GM18526 (cell line): ENCODE data around the gene KANK3.

Experiments
- POLR2A ChIP-seq: IDR thresholded peaks from 3 replicates; pipeline ENCODE4 v1.6.1; 2011; ENCODE audit not compliant: insufficient read length; ENCODE audit errors: extremely low read depth

The KANK3 gene

DNA sequence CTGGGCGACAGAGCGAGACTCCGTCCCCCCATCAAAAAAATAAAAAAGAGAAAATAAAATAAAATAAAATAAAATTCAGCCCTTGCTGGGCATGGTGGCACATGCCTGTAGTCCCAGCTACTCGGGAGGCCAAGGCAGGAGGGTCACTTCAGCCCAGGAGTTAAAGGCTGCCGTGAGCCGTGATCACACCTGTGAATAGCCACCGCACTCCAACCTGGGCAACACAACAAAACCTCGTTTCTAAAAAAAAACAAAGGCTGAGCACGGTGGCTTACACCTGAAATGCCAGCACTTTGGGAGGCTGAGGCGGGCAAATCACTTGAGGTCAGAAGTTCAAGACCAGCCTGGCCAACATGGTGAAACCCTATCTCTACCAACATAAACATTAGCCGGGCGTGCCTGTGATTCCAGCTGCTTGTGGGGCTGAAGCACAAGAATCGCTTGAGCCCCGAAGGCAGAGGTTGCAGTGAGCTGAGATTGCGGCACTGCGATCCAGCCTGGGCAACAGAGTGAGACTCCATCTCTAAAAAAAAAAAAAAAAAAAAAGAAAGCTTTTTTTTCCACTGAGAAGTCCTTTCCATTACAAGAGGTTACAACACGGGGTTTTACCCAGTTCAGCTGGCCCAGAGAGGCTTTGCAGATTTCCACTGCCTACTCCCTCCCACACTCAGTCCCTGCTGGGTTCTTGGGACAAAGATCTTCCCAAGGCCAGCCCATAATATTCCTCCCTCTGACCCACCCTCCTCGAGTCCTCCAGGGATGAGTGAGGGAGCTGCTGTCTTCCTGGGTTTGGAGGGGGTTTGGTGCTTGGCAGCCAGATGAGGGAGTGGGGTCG is 27.3 kb upstream of the KANK3 start:
- TF ChIP-seq POLR2A: no peak

DNA sequence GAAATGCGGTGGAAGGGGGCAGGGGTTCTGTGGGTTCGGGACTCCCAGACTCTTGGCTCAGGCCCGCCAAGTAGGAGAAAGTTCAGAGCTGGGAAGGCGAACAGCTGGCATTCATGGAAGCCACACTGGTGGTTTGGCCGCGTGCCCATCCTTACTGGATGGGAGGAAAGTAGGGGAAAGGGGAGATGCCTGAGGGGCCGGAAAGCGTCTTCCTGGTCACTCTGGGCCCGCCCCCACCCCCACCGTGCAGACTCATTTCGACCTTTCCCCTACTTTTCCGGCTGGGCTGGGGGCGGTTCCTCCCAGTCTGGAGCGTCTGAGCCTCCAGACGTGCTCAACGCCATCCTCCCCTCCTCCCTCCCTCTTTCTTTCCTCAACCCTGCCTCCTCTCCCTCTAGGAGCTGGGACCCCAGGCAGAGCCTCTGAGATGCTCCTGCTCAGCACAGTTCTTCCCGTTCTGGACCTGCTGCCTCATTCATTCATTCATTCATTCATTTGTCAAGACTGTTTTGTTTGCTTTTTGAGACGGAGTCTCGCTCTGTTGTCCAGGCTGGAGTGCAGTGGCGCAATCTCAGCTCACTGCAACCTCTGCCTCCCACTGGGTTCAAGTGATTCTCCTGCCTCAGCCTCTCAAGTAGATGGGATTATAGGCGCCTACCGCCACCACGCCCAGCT is 24.4 kb upstream of the KANK3 start:
- no peak for TF ChIP-seq POLR2A

DNA sequence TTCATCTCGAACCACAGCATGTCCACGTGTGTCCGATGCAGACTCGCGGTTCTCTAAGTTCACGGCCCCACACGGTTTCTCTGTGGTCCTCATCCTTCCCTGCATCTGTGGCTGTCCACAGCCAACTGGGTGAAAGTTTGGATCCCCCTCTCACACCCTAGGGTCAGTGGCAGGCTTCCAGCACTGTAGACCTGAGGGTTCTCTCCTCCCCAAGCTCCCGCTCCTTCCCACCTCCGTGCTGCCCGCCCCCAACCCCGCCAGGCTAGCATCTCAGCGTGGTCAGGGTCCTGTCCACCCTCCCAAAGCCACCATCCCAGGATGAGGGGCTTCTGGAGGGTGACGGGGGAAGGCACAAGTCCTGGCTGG is 23.9 kb upstream of the KANK3 start:
- TF ChIP-seq POLR2A: no peak

DNA sequence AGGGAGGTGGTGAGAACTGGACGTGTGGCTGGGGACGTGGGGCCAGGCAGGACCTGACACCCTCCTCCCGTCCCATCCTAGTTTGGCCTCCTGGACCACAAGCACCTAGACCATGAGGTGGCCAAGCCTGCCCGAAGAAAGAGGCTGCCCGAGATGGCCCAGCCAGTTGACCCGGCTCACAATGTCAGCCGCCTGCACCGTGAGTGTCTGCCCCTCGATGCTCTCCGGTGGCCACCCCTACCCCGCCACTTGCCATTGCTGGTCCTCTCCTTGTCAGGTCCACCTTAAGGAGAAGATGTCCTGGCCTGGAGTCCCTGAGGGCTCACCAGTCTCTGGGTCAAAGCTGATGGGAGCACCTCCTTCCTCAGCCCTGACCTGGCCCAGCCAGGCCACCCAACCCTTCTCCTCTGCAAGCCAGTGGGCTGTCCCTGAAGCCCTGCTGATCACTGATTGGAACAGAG is 23.1 kb upstream of the KANK3 start:
- no peak for TF ChIP-seq POLR2A

DNA sequence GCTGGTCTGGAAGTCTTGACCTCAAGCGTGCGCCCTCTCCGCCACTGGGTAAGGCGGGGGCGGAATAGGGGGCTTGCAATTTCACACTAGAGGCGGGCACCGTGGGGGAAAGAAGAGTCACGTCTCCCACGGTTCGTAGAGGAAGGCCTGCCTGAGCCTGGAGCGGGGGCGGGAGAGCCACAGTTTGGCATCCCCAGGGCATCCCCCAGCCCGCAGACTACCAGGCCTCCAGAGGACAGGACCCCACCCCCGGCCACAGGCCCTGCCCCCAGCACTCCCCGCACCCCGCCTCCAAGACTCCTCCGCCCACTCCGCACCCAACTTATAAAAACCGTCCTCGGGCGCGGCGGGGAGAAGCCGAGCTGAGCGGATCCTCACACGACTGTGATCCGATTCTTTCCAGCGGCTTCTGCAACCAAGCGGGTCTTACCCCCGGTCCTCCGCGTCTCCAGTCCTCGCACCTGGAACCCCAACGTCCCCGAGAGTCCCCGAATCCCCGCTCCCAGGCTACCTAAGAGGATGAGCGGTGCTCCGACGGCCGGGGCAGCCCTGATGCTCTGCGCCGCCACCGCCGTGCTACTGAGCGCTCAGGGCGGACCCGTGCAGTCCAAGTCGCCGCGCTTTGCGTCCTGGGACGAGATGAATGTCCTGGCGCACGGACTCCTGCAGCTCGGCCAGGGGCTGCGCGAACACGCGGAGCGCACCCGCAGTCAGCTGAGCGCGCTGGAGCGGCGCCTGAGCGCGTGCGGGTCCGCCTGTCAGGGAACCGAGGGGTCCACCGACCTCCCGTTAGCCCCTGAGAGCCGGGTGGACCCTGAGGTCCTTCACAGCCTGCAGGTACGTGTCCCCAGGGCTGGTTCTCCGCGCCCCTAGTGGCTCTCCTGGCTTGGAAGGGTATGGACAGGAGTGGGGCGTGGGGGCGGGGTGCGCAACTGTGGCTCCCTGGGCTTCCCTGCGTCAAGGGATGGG is 21.0 kb upstream of the KANK3 start, which contains the start of gene ANGPTL4:
ANGPTL4 (plus strand) TSS at position 353 of the 969 bp plus-strand sequence; CDS start at position 520, 167 bp downstream.
- TF ChIP-seq POLR2A: no peak

DNA sequence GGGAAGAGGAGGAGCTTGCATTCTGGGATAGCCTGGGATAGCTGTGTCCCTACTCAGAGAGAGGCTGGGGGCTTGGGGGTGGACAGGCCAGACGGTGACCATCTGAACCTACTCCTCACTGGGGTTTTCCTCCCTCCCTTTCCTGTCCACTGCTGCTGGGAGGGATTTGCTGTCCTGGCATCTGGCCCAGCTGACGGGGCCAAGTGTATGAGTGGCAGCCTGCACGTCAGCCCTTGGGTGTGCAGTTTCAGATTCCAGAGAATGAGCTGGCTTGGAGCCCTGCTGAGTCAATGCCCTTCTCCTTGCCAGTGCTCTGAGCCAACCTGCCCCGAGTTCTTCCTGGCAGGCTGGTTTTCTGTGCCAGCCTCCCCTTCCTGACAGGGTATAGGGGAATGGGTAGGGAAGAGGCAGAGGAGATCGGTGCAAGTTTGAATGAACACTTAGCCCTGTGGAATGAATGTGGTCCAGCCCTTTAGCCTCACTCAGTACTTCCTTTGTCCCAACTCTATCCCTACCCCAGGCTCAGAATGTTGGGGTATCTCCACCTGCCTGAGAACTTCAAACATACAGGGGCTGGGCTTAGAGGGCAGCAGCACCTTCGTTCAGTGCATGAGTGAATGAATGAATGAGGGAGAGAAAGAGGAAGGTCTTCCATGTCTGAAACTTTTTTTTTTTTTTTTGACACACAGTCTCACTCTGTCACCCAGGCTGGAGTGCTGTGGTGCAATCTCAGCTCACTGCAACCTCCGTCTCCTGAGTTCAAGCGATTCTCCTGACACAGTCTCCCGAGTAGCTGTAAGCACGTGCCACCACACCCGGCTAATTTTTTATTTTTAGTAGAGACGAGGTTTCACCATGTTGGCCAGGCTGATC is 19.1 kb upstream of the KANK3 start:
- no peak for TF ChIP-seq POLR2A

DNA sequence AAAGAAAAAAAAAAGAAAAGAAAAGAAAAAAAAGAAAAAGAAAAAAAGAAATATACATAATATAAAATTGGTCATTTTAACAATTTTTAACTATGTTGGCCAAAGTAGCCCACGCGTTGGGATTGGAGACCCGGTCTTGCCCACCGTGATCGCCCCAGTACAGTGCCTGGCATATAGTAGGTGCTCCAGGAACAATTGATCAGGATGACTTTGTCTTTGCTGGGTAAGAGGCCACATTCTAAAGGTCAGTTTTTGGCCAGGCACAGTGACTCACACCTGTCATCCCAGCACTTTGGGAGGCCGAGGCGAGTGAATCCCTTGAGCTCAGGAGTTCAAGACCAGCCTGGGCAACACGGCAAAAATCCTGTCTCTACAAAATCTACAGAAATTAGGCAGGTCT is 17.1 kb upstream of the KANK3 start:
- TF ChIP-seq POLR2A: no peak

DNA sequence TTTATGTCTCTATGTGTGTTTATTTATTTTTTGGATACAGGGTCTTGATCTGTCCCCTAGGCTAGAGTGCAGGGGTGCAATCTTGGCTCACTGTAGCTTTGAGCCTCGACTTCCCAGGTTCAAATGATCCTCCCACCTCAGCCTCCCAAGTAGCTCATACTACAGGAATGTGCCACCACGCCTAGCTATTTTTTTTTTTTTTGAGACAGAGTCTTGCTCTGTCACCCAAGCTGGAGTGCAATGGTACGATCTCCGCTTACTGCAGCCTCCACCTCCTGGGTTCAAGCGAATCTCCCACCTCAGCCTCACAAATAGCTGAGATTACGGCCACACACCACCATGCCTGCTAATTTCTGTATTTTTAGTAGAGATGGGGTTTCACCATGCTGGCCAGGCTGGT is 15.9 kb upstream of the KANK3 start:
- TF ChIP-seq POLR2A: no peak

DNA sequence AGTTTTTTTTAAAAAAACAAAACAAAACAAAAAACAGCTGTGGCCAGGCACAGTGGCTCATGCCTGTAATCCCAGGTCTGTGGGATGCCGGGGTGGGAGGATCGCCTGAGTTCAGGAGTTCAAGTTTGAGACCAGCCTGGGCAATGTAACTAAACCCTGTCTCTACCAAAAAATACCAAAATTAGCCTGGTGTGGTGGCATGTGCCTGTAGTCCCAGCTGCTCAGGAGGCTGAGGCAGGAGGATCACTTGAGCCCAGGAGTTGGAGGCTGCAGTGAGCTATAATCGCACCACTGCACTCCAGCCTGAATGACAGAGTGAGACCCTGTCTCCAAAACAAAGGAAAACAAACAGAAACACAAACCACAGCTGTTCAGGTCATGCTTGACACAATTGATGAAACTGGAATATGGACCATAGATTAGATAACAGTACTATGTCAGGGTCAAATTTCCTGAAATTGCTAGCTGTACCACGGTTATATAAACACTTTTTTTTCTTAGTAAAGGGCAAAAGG is 14.0 kb upstream of the KANK3 start:
- TF ChIP-seq POLR2A: no peak

DNA sequence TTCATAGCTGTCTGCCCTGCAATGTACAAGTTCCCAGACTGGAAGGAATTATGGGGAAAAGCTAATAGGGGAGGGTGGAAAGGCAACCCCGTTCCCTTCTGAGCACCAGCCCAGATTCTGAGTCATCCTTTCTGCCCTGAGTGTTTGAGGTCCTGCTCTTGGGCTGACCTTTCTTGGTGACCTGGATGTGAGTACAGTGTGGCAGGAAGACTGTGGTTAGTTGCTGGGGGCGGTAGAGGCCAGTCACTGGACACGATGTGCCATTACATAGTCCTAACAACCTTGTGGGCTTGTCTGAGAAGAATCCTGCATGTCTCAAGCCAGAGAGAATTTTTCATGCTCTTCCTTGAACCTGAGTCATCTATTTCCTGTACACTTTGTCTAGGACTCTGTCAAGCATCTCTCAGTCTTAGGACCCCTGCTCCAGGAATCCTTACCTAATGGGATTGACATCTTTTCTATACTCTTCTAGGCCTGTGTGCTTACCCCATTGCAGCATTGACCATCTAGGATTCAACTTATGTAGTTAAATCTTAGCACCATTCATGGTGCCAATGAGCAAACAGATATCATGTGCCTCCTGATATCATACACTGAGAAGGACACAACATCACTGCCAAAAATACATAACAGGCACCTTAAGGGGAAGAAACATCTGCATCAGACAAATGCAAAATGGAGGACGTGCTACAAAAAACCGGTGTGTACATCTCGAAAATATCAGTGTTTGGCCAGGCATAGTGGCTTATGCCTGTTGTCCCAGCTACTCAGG is 12.8 kb upstream of the KANK3 start:
- TF ChIP-seq POLR2A: no peak

DNA sequence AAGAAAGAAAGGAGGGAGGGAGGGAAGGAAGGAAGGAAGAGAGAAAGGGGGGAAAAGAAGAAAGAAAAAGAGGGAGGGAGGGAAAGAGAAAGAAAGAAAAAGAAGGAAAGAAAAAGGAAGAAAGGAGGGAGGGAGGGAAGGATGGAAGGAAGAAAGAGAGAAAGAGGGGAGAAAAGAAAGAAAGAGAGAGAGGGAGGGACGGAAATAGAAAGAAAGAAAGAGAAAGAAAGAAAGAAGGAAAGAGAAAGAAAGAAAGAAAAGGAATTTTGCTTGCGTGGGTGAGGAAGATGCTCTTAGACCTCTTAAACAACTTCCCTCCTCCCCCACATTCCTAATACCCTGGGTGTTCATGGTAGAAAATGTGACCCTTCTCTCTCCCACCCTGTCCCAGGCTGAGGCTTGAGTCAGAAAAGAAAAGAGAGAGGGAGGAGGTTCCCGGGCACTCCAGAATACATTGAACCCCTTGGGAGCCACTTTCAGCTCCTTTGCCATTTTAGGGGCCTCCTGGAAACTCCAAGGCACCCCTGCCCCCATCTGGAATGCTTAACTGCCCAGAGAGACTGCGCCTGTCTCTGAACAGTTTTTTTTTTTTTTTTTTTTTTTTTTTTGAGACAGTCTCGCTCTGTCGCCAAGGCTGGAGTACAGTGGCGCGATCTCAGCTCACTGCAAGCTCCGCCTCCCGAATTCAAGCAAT is 9.2 kb upstream of the KANK3 start:
- TF ChIP-seq POLR2A: no peak

DNA sequence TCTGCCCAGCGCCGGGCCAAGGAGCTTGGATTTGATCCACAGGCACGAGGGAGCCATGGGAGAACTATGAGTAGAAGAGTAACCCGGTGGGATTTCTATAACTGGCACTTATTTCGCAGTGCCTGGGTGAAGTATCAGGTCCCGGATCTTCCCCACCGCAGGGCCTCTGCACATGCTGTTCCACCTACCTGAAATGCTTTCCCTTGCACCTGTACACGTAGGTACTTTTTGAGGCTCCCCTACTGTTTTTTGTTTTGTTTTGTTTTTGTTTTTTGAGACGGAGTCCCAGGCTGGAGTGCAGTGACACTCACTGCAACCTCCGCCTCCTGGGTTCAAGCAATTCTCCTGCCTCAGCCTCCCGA is 402 bp upstream of the KANK3 start:
- TF ChIP-seq POLR2A: no peak

DNA sequence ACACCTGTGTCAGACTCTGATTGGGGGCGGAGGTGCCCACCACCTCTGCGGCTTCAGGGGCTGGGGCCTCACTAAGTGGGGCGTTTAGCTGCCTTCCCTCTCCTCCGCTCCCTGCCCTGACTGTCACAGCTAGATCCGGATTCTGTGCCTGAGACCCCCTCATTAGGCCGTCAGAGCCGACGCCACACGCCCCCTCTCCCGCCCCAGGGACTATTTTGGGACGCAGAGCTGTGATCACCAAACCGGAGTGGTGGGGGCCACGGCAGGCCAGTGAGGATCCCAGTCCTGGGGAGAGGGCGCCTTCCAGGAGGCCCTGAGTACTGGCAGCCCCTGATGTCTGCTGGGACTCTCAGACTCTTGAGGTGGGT is 762 bp downstream of the KANK3 start:
- no peak for TF ChIP-seq POLR2A
